H1 (cell line): ENCODE measurements around the gene GSTO2. TPM values are rescaled to one million over a fixed set of nuclear protein-coding genes. Genes with fewer than 3 reads are reported as not detected.

Source experiments
- CBX8 ChIP-seq: fragments of 300-800, 300-1000 bp; sonication (generic); IDR thresholded peaks from 2 replicates; pipeline ENCODE4 v1.7.1; 2016; ENCODE audit warnings: low read depth, low read length, borderline replicate concordance
- JUND ChIP-seq: IDR thresholded peaks from 2 replicates; pipeline ENCODE4 v1.6.1; 2011; ENCODE audit warnings: mild to moderate bottlenecking, improper control_type of control experiment, low read length
- KDM1A ChIP-seq: fragments of 200-600, 300-600 bp; sonication (generic); IDR thresholded peaks from 2 replicates; pipeline ENCODE4 v1.7.1; 2016; ENCODE audit warnings: mild to moderate bottlenecking, low read length, borderline replicate concordance
- NANOG ChIP-seq: IDR thresholded peaks from 2 replicates; pipeline ENCODE4 v1.6.1; 2011; ENCODE audit warnings: low read length, low read depth, mild to moderate bottlenecking, inconsistent platforms; ENCODE audit not compliant: insufficient read depth, poor library complexity, severe bottlenecking
- POU5F1 ChIP-seq: IDR thresholded peaks from 2 replicates; pipeline ENCODE4 v1.6.1; 2011; ENCODE audit warnings: low read depth, mild to moderate bottlenecking, low read length, moderate library complexity
- SIRT6 ChIP-seq: IDR thresholded peaks from one replicate; pipeline ENCODE4 v1.7.1; 2012; ENCODE audit warnings: low read length, inconsistent platforms
- polyA plus RNA-seq, 7 experiments: library from polyadenylated mRNA; depleted of rRNA in 3 of 7; stranded (reverse) in 5 of 7; unstranded in 2 of 7; fragments of >200 nt in 5 of 7; fragments of 200-250 nt in 2 of 7; gene quantifications; 1 replicate in 5 of 7; 2 replicates in 1 of 7; 4 replicates in 1 of 7; pipeline versions ENCODE4 v1.2.1 to v1.2.3, GENCODE V29; 2011 to 2013; ENCODE audit warnings: missing spikeins in 2 of 7, mixed read lengths in 2 of 7
- total RNA-seq: library from RNA; stranded (reverse); fragmentation: NEBNext Ultra II Directional; extraction: Animal tissue kit (Norgen Biotek cat#: 25700); gene quantifications from 2 replicates; pipeline ENCODE4 v1.2.1, GENCODE V29; 2021

The GSTO2 gene
- total and polyA plus RNA-seq, 2 of the 8 experiments (the other 6 are each of a cell fraction or from before 2014, with no cell fraction given), result 13.1 to 41.7 TPM

DNA sequence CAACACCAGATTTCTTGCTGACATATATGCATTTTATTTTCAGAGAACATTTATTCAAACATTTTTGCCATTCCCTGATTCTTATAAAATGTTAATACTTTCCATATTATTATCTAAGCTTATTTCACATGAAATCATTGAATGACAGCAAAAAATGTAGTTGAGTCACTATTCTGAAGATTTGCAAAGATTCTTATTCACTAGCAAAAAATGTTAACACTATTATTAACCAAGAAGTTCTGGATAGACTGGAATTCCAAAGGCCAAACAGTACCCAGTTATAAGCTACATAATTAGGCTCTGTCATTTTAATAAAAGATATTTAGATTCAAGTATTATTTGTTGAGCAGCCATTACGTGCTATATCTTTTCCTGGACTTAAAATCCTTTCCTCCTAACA, 4.3 kb downstream of the GSTO2 start (continued):
- TF ChIP-seq NANOG, result no peak
- no peak for TF ChIP-seq KDM1A
- no peak for TF ChIP-seq CBX8
- no peak for TF ChIP-seq SIRT6
- no peak for TF ChIP-seq JUND
- no peak for TF ChIP-seq POU5F1
